ENCODE measurements around the gene ZDHHC22. TPM values are rescaled to one million over a fixed set of nuclear protein-coding genes. Genes with fewer than 3 reads are reported as not detected.

The ZDHHC22 gene
- total RNA-seq, 4 donors from 2014 or later, result not detected

DNA sequence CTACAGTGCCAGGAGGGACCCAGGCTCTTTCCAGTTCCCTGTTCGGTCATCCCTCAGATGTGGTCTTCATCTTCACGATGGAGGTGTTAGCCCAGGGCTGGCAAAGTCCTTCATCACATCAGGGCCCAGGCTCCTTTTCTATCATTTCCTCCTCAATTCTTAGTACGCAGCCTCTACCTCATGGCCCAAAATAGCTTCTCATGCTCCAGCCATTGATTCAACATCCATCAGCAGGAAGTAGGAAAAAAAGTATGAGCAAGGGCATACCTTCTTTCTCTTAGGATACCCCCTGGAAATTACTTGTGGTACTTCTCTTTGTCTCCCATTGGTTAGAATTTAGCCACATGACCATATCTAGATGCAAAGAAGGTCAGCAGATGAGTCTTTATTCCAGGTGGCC is 12.2 kb upstream of the ZDHHC22 start:
- TF ChIP-seq, protein P1, sequence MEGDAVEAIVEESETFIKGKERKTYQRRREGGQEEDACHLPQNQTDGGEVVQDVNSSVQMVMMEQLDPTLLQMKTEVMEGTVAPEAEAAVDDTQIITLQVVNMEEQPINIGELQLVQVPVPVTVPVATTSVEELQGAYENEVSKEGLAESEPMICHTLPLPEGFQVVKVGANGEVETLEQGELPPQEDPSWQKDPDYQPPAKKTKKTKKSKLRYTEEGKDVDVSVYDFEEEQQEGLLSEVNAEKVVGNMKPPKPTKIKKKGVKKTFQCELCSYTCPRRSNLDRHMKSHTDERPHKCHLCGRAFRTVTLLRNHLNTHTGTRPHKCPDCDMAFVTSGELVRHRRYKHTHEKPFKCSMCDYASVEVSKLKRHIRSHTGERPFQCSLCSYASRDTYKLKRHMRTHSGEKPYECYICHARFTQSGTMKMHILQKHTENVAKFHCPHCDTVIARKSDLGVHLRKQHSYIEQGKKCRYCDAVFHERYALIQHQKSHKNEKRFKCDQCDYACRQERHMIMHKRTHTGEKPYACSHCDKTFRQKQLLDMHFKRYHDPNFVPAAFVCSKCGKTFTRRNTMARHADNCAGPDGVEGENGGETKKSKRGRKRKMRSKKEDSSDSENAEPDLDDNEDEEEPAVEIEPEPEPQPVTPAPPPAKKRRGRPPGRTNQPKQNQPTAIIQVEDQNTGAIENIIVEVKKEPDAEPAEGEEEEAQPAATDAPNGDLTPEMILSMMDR (IDR thresholded peaks at IDR 0.05; ENCODE audit: low read depth), result no peak

DNA sequence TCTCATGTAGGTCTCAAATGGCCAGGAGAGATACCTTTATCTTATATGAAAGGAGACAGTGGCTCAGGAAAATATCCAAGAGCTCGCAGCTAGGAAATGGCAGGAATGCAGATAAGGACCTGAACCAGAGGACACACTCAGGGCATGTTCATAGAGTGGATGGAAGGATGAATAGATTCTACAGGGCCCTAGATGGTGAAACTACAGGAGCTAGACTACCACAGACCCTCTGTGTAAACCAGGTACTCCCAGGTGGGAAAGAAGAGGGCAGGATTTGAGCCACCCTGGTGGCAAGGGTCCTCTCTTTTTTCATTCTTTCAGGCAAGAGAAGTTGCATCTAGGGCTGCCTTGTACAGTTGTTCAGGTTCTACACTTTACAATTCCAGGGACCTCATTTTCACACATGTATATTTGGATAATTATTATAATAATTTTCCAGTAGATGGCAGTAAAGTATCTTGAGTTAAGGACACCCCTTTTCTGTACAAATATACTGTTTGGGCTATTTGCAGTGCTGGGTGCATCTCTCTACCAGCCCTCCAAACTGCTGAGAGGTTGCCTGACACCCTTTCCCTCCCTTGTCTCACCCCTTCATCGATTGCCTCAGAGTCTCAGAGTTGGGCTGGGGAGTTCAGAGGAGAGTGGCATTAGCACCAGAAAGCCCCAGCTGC is 10.5 kb upstream of the ZDHHC22 start:
- TF ChIP-seq, protein P1 (IDR thresholded peaks at IDR 0.05; ENCODE audit: low read depth), result no peak

DNA sequence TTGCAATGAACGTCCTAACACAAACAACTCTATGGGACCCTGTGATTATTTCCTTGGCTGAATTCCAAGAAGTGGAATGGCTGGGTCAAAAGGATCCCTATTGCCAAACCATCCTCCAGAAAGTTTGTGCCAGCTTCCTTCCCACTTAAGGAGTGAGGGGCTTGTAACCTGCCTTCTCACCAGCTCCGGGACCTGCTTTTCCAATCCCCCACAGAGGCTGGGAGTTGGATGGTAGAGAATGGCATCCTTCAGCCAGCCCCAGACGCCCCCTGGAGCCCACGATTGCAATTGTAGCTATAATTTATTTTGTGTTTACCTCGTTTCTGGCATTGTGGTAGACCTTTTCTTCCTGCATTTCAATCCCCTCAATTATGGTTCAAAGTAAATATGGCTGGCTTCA is 9.7 kb upstream of the ZDHHC22 start:
- TF ChIP-seq, protein P1 (IDR thresholded peaks at IDR 0.05; ENCODE audit: low read depth), result no peak

DNA sequence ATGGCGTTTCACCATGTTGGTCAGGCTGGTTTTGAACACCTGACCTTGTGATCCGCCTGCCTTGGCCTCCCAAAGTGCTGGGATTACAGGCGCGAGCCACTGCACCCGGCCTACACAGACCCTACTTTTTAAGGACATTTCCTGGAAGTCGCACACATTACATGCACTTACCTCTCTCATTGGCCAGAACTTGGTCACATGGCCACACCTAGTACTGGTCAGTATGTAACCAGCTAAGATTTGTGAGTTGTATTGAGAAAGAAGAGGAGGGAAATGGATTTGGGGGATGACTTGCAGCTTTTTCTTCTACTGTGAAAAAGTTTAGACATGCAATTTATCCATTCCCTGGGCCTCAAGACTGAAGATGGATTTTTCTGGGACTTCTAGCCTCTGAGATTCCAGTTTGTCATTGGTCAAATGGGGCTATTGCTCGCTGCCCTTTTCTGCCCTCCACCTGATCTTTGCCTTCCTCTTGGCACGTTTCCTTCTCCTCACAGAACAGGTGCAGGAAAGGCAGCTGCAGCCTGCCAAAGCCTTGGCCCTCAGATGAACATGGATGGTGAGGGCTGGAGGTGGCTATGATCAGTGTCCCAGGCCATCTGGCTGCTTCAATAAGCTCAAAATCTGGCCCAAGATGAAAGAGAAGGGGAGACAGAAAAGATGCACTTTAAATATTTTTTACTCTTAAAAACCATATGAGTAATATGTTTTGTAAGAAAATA is 7.1 kb upstream of the ZDHHC22 start:
- TF ChIP-seq, protein P1 (IDR thresholded peaks at IDR 0.05; ENCODE audit: low read depth), result no peak

DNA sequence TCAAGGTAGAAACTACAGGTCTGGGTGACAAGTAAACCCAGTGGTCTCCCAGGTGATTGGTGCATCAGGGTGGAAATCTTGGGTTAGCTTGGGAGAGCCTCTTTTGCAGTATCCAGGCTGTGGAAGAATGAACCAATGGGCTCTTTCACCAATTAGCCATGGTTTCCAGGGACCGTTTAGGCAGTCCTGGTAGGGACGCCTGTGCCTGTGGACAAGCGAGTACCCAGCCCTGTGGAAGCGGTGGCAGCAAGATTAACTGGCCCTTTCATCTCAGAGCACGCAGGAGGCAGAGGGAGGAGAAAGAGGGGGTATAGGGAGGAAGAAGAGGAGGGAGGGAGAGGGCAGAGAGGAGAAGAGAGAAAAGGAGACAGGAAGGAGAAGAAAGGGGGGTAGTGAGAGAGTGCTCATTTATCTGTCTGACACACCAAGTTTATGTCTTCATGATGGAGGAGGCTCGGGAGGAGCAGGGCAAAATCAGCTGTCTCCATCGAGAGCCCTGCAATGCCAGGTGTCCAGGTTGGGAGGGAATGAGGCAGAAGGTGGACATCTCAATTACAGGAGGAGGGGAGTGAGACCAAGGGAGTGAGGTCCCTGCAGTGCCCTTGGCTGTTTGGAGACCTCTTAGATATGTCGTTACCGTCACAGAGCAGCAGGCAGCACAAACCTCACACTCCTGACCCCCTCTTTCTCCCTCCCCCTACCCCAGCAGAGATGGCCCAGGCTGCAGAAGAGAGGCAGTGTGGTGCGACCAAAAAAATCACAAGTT is 4.6 kb upstream of the ZDHHC22 start:
- TF ChIP-seq, protein P1 (IDR thresholded peaks at IDR 0.05; ENCODE audit: low read depth), result no peak

DNA sequence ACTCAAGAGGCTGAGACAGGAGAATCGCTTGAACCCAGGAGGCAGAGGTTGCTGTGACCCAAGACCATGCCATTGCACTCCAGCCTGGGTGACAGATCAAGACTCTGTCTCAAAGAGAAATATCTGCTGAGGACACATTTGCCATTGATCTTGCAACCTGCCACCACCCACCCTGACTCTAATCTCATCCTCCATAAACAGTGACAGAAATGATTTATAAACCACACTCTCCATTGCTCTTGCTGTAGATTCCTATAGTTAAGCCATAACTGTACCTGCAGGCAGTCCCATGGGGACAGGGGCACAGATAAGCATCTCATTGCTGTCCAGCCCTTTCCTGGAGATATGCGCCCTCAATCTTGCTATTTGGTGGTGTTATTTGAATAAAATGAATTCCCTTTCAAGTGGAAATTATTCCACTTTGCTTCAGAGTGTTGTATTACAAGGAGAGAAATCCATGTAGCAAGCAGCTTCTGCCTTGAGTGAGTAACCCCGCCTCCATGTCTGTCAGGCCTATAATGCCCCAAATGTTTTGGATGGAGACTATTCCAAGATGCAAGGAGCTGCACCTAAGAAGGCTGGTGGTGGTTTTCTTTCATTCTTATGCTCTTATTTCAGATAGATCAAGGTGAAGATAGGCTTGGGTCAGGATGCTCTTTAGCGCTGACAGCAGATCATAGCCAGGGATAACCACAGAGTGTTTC is 3.0 kb upstream of the ZDHHC22 start:
- TF ChIP-seq, protein P1 (IDR thresholded peaks at IDR 0.05; ENCODE audit: low read depth), result no peak

Data from subcutaneous adipose tissue (tissue), 4 donors.